Stimulated activated naive CD4-positive, alpha-beta T cell (primary cell): ENCODE data around the gene SCYL1.

Experiments used
- DNase-seq, 6 experiments: peaks; one replicate each; lab custom pipeline; 2025; lab: John Stamatoyannopoulos, UW

Gene SCYL1

DNA sequence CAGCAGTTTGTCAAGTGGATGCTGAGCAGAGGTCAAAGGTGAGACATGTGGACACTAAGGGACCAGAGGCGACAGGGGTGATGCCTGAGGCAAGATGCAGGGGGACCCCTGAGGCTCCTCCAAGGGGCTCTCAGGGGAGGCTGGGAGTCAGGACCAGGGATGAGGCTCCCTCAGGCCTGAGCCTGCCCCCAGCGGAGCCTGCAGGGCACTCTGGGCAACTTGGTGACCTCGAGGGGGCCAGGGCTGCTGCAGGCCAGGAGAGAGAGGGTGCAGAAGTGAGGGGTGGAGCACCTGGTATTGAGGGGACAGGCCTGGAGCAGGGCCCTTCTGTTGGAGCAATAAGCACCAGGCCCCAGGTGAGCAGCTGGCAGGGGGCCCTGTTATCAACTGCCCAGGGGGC lies 57.0 kb downstream of the SCYL1 start:
- DNase-seq = no peak

DNA sequence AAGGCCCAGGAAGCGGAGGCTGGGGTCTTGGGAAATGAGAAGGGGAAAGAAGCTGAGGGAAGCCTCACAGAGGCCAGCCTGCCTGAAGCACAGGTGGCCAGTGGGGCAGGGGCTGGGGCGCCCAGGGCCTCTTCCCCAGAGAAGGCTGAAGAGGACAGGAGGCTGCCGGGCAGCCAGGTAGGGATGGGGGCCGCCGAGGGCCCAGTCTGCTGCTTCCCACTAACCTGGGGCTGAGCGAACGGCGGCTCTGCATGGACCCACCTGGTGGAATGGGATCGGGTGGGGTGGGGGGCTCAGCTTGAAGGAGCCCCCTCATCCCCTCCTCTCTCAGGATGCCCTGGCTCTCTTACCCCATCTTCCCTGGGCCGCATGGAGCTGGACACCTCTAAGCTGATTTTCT lies 58.7 kb downstream of the SCYL1 start:
- DNase-seq = no peak

DNA sequence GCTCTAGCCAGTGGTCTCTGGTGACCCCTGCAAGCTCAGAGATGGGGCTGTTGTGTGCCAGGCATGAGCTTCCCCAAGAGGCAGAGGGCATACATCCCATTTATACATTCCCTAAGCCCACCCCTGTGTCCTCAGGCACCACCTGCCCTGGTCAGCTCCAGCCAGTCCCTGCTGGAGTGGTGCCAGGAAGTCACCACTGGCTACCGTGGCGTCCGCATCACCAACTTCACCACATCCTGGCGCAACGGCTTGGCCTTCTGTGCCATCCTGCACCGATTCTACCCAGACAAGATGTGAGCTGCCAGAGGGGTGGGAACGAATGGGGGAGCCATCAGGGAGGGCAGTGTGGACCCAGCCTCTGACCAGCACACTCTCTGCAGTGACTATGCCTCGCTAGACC lies 59.2 kb downstream of the SCYL1 start:
- DNase-seq = no peak

DNA sequence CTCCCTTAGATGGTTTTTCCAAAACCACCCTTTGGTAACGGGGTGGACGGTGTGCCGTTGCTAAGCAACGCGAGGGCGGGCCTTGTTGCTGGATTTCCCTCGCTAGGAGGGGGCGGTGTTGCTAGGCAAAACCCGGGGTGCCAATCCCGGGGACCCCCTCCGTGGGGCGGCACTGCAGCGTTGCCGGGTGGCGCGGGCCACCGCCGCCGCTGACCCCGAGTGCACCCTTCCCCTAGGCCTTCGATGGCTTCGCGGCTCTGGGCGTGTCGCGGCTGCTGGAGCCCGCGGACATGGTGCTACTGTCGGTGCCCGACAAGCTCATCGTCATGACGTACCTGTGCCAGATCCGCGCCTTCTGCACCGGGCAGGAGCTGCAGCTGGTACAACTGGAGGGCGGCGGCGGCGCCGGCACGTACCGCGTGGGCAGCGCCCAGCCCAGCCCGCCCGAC lies 59.9 kb downstream of the SCYL1 start:
- DNase-seq = no peak

GRCh38 chr11:65585396-65586246 lies 60.7 kb downstream of the SCYL1 start:
- no peak for DNase-seq

GRCh38 chr11:65586247-65586630 lies 61.4 kb downstream of the SCYL1 start:
- no peak for DNase-seq

GRCh38 chr11:65586676-65587075 lies 61.8 kb downstream of the SCYL1 start:
- no peak for DNase-seq
